GM19328 (cell line): Measurements from ENCODE around the gene B3GALT4.

Experiments
- ATAC-seq: cut with Tn5 transposase; IDR thresholded peaks from one replicate; pipeline ENCODE4 v1.9.1; 2021; ENCODE audit warnings: mild to moderate bottlenecking, moderate library complexity; ENCODE audit not compliant: unreplicated experiment

B3GALT4 gene

GRCh38 chr6:33290459-33290858 lies 13.5 kb downstream of the B3GALT4 start:
- no peak for ATAC-seq

GRCh38 chr6:33292996-33293682 lies 16.2 kb downstream of the B3GALT4 start:
- ATAC-seq = no peak

GRCh38 chr6:33294086-33294823 lies 17.3 kb downstream of the B3GALT4 start:
- ATAC-seq = no peak

- ATAC-seq = no peak
Measured at GRCh38 chr6:33295621-33296369, 18.9 kb downstream of the B3GALT4 start.

GRCh38 chr6:33296797-33297405 lies 20.0 kb downstream of the B3GALT4 start:
- no peak for ATAC-seq

- no peak for ATAC-seq
Measured at GRCh38 chr6:33297406-33297955, 20.6 kb downstream of the B3GALT4 start.

GRCh38 chr6:33297956-33298772 lies 21.2 kb downstream of the B3GALT4 start:
- ATAC-seq = no peak

GRCh38 chr6:33298773-33299236 lies 21.9 kb downstream of the B3GALT4 start, which contains the start of gene RGL2:
Gene RGL2 (minus strand): TSS chr6:33298942. CDS start chr6:33298610, 332 bp downstream.
- peak; percentile 19 for ATAC-seq

- peak; percentile 66 for ATAC-seq
Measured at GRCh38 chr6:33299237-33299944, 22.5 kb downstream of the B3GALT4 start.

- no peak for ATAC-seq
Measured at GRCh38 chr6:33301877-33302276, 25.0 kb downstream of the B3GALT4 start.

GRCh38 chr6:33304216-33304615 lies 27.3 kb downstream of the B3GALT4 start:
- ATAC-seq = no peak

- no peak for ATAC-seq
Measured at GRCh38 chr6:33305052-33305451, 28.1 kb downstream of the B3GALT4 start.

GRCh38 chr6:33306356-33306755 lies 29.4 kb downstream of the B3GALT4 start:
- ATAC-seq = no peak

- no peak for ATAC-seq
Measured at GRCh38 chr6:33312361-33313104, 35.6 kb downstream of the B3GALT4 start.

GRCh38 chr6:33313105-33313708 lies 36.3 kb downstream of the B3GALT4 start:
- ATAC-seq = no peak

GRCh38 chr6:33313709-33314514 lies 37.0 kb downstream of the B3GALT4 start, which contains the start of gene TAPBP:
Gene TAPBP (minus strand): TSS chr6:33314078. CDS start chr6:33314041, 37 bp downstream.
- ATAC-seq = peak; percentile 31

- no peak for ATAC-seq
Measured at GRCh38 chr6:33314515-33314942, 37.6 kb downstream of the B3GALT4 start.
